Epithelial cell of proximal tubule (primary cell): ENCODE data around the gene KDF1. TPM values are rescaled to one million over a fixed set of nuclear protein-coding genes. Genes with fewer than 3 reads are reported as not detected.

Source experiments
- DNase-seq: peaks from one replicate; pipeline ENCODE4 v3.0.0-alpha.2; 2011; ENCODE audit warnings: low read depth
- H3K4me3 ChIP-seq: 2 replicates; pipeline ENCODE4 v1.5.1; 2011; ENCODE audit warnings: low read depth, mild to moderate bottlenecking, low read length
- total RNA-seq: library from RNA; depleted of rRNA; stranded (reverse); fragments of >200 nt; gene quantifications from 2 replicates; pipeline ENCODE4 v1.2.3, GENCODE V29; 2015
- TF ChIP-seq, protein P1 (sequence below): conservative IDR thresholded peaks from 2 replicates; pipeline ENCODE4 v1.5.1; 2012; ENCODE audit warnings: low read depth, mild to moderate bottlenecking, low read length

The KDF1 gene
- total RNA-seq, 1 donor from 2014 or later: 10.0 TPM

DNA sequence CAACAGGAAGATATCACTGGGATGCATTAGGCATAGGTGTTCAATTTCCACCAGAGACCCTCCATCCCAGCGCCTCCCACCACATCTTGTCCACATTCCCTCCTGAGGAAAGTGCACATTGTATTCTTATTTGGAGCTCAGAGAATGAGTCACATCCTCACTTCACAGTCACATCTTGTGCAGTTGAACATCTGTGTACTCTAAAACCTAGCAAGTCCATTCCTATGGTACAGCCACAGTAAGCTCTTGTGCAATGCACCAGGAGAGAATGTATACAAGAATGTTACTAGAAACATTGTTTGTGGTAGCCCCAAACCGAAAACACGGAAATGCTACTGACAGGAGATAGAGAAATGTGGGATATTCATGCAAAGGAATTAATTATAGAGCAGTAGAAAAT is 1.6 kb upstream of the KDF1 start:
- no peak overlapping the region for H3K4me3 ChIP-seq
- peak; percentile 22 for DNase-seq
- TF ChIP-seq, protein P1, sequence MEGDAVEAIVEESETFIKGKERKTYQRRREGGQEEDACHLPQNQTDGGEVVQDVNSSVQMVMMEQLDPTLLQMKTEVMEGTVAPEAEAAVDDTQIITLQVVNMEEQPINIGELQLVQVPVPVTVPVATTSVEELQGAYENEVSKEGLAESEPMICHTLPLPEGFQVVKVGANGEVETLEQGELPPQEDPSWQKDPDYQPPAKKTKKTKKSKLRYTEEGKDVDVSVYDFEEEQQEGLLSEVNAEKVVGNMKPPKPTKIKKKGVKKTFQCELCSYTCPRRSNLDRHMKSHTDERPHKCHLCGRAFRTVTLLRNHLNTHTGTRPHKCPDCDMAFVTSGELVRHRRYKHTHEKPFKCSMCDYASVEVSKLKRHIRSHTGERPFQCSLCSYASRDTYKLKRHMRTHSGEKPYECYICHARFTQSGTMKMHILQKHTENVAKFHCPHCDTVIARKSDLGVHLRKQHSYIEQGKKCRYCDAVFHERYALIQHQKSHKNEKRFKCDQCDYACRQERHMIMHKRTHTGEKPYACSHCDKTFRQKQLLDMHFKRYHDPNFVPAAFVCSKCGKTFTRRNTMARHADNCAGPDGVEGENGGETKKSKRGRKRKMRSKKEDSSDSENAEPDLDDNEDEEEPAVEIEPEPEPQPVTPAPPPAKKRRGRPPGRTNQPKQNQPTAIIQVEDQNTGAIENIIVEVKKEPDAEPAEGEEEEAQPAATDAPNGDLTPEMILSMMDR: no peak

DNA sequence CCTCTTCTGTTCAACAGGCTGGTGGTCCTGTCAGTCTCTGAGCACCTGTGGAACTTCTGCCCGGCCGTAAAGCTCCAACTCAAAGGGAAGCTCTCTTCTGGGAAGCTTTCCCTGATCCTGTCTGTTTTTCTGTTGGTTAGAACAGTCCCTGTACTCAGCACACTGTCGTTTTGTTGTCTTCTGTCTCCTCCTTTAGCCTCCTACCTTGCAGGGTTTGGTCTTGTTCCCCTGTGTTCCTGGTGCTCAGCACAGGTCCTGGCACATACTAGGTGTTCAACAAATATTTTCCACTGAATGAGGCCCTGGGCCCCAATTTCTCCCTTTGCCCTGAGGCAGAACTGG is 328 bp upstream of the KDF1 start:
- no peak for DNase-seq
- H3K4me3 ChIP-seq: peak overlapping the region; percentile 68
- TF ChIP-seq, protein P1: no peak

DNA sequence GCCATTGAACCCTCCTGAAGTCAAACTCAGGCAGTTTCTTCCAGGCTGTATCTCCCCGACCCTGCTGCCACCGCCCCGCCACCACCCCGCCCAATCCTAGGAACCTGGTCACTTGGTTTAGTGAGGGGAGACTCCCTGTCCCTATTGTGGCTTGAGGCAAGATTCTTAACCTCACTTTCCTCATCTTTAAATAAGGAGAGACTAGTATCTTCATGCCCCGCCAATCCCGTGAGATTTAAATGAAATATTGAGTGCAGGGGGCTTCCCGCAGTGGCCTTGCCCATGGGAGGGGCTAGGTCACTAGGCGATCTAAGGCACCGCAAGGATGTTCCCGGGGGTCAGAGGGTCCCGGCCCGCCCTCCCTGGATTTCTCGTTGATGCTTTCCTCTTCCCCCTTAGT is 998 bp downstream of the KDF1 start:
- peak overlapping the region; percentile 68 for H3K4me3 ChIP-seq
- TF ChIP-seq, protein P1: no peak
- no peak for DNase-seq

DNA sequence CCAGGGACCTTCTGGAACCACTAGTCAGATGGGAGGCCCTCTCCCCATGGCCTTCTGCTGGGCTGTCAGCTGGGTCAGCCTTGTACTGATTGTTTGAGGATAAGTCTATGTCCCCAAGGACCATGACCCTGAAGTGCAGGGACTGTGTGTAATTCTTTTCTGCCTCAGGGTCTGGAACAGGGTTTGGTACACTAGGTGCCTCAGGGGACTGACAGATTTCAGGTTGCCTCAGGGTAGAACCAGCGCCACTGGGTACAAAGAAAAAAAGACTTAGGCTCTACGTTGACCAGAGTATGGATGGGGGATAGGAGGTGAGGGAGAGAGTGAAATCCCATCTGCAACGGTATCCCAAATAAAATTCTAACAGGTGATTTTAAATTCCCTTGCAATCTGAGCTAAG is 3.0 kb downstream of the KDF1 start:
- TF ChIP-seq, protein P1: no peak
- H3K4me3 ChIP-seq: no peak overlapping the region
- no peak for DNase-seq

DNA sequence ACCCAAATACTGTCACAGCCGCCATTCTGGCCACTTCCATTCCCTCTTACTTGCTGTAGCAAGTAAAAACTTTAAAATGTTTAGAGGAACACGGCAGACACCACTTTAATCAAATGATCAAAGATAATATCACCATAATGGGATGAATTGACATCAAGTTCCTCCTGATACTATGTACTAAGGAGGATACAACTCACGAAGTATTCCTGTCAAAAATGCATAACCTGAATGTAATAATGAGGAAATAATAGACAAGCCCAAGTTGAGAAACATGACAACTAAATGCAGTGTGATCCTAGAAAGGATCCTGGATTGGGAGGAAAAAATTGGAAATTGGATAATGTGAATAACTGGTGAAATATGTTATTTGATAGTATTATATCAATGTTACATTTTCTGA is 3.9 kb downstream of the KDF1 start:
- no peak overlapping the region for H3K4me3 ChIP-seq
- TF ChIP-seq, protein P1: no peak
- DNase-seq: no peak

DNA sequence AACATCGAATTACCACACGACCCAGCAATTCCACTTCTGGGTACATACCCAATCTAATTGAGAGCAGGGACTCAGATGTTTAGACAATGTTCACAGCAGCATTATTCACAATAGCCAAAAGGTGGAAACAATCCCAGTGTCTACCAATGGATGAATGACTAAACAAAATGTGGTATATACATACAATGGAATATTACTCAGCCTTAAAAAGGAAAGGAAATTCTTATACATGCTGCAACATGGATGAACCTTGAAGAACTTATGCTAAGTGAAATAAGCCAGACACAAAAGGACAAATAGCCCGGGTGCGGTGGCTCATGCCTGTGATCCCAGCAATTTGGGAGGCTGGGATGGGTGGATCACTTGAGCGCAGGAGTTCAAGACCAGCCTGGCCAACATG is 6.9 kb downstream of the KDF1 start:
- H3K4me3 ChIP-seq: no peak overlapping the region
- DNase-seq: no peak
- TF ChIP-seq, protein P1: no peak

DNA sequence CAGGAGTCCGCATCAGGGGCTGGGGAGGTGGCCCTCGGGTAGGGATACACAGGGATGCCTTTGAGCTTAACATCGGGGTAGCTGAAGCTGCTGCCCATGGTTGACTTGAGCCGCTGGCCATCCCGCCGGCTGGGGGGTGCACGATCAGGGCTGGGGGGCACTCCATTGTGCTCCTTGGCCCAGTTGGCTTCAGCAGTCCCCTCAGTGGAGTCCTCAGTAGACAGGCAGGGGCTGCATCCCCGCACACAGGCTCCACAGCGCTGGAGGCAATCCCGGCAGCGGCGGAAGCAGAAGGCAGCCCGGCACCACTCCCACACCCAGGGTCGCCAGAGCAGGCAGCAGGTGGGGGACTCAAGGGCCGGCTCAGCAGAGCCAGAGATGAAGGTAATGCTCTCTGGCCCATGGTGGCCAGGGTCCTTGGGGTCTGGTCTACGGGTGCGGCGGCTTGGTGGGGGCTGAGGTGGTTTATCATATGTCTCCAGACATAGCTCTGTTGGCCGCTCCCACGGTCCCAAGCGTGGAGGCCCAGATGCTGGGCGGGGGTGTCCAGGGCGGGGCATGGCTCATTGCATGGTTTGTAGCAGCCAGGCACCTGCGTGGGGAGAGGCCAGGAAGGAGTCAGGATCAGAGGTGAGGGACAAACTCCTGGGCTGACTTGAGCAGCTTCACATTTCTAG is 8.3 kb downstream of the KDF1 start:
- H3K4me3 ChIP-seq: no peak overlapping the region
- TF ChIP-seq, protein P1: no peak
- no peak for DNase-seq
